ENCODE measurements around the gene SLC6A6.

Gene SLC6A6

GRCh38 chr3:14464521-14464920, 62.1 kb downstream of the SLC6A6 start:
- DNase-seq (ENCODE audit: extremely low read depth, low read depth): no peak
- no peak overlapping the region for H3K4me3 ChIP-seq (replicated peaks; ENCODE audit: low read depth, low read length)
- TF ChIP-seq CTCF (IDR thresholded peaks at IDR 0.05; ENCODE audit: low read depth, low read length, missing control alignments): no peak

GRCh38 chr3:14465425-14465824, 63.0 kb downstream of the SLC6A6 start:
- H3K4me3 ChIP-seq (replicated peaks; ENCODE audit: low read depth, low read length): no peak overlapping the region
- no peak for DNase-seq (ENCODE audit: extremely low read depth, low read depth)
- TF ChIP-seq CTCF (IDR thresholded peaks at IDR 0.05; ENCODE audit: low read depth, low read length, missing control alignments): no peak

- no peak for DNase-seq (ENCODE audit: extremely low read depth, low read depth)
- no peak for TF ChIP-seq CTCF (IDR thresholded peaks at IDR 0.05; ENCODE audit: low read depth, low read length, missing control alignments)
- no peak overlapping the region for H3K4me3 ChIP-seq (replicated peaks; ENCODE audit: low read depth, low read length)
These were observed 63.9 kb downstream of the SLC6A6 start for GRCh38 chr3:14466179-14466903.

DNA sequence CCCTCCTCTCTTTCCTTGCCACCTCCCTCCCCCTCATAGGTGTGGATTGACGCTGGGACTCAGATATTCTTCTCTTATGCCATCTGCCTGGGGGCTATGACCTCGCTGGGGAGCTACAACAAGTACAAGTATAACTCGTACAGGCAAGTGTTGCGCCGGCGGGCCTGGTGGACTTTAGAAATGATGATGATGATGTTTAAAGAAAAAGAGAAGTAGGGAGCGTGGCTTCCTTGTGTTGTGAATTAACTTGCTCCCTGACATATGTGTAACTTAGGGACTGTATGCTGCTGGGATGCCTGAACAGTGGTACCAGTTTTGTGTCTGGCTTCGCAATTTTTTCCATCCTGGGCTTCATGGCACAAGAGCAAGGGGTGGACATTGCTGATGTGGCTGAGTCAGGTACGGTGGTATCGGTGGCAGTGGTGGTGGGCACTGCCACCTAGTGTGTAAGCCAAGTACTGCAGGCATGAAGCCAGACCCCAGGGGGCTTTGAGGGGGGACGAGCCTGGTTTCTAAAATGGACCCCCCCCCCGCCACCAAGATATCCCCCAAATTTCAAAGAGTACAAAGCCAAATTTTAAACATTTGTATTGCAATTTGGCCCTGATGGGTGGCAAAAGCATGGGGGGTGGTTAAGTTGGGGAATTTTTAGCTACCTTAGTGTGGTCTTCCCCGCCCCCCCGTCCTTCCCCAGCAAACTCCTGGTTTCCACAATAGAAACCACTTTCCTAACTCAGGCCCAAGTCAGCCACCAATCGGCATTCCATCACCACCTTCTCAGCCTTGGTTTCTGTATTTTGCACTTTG, 65.6 kb downstream of the SLC6A6 start:
- no peak for DNase-seq (ENCODE audit: extremely low read depth, low read depth)
- peak; percentile 77 for TF ChIP-seq CTCF (IDR thresholded peaks at IDR 0.05; ENCODE audit: low read depth, low read length, missing control alignments)
- no peak overlapping the region for H3K4me3 ChIP-seq (replicated peaks; ENCODE audit: low read depth, low read length)

DNA sequence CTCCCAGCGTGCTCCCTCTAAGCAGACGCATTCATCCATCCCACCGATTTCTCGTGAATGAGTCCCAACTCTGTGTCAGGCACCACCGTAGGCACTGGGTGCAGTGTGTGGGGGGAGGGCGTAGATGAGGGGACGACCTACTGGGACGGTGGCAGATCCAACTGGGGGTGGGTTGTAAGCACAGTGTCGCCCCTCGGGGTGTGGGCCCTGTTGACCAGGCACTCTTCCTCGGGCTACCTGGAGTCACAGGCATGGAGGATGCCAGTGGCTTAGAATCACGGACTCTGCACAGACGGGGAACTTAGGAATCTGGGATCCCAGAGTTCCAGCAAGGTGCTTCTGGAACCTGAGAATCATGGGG, 66.2 kb downstream of the SLC6A6 start:
- H3K4me3 ChIP-seq (replicated peaks; ENCODE audit: low read depth, low read length): no peak overlapping the region
- DNase-seq (ENCODE audit: extremely low read depth, low read depth): no peak
- no peak for TF ChIP-seq CTCF (IDR thresholded peaks at IDR 0.05; ENCODE audit: low read depth, low read length, missing control alignments)

DNA sequence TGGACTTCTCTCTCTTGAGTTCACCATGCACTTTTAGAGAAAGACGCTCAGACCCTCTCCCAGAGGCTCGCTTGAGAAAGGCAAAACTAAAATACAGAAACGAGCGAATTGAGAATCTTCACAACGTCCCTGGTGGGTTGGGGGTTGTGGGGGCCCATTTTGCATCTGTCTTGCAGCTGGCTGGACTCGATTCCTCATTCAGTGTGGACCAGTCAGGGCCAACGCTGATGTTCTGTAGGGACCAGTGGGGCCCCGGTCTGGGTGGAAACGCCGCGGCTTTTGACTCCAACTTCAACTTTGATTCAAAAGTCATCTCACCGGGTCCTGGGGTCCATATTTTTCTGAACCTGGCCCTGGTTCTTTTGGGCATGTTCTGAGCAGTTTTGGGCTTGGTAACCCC, 68.1 kb downstream of the SLC6A6 start:
- no peak overlapping the region for H3K4me3 ChIP-seq (replicated peaks; ENCODE audit: low read depth, low read length)
- TF ChIP-seq CTCF (IDR thresholded peaks at IDR 0.05; ENCODE audit: low read depth, low read length, missing control alignments): no peak
- DNase-seq (ENCODE audit: extremely low read depth, low read depth): no peak
